H1 (cell line): ENCODE data around the gene ZPBP. TPM values are rescaled to one million over a fixed set of nuclear protein-coding genes. Genes with fewer than 3 reads are reported as not detected.

ENCODE experiments used
- CTCF ChIA-PET: fragments of 300-600 bp; sonication (Branson Sonifier 250); formaldehyde crosslinking; loops from one replicate; lab custom pipeline; 2021; ENCODE audit not compliant: partially characterized antibody; lab: Charles Lee
- POLR2A ChIA-PET: fragments of 300-600 bp; sonication (Branson Sonifier 250); formaldehyde crosslinking; loops from one replicate; lab custom pipeline; 2021; ENCODE audit warnings: inconsistent platforms; ENCODE audit not compliant: partially characterized antibody; lab: Charles Lee
- DNase-seq, 2 experiments: peaks; one replicate each; pipeline versions ENCODE4 v3.0.0 to v3.0.0-alpha.2; 2010 to 2022; ENCODE audit warnings: low spot score in 2 of 2, low read depth in 1 of 2, mixed read lengths in 1 of 2
- FAIRE-seq: peaks from 2 replicates; lab custom pipeline; 2011; peaks lifted over from hg19 to GRCh38; lab: Jason Lieb, UNC
- H2AFZ ChIP-seq: 2 replicates; pipeline ENCODE4 v1.8.1; 2012; ENCODE audit warnings: low read length, inconsistent platforms
- H2AK5ac ChIP-seq: 2 replicates; pipeline ENCODE4 v1.6.1; 2013; ENCODE audit warnings: low read depth, low read length
- H2BK120ac ChIP-seq: replicated peaks from 2 replicates; pipeline ENCODE3; 2013; ENCODE audit warnings: low read depth, low read length, inconsistent platforms
- H2BK12ac ChIP-seq: 2 replicates; pipeline ENCODE4 v1.6.1; 2013; ENCODE audit warnings: low read depth, low read length
- H2BK15ac ChIP-seq: 2 replicates; pipeline ENCODE4 v1.6.1; 2013; ENCODE audit warnings: low read length
- H2BK20ac ChIP-seq: 2 replicates; pipeline ENCODE4 v1.6.1; 2013; ENCODE audit warnings: low read length
- H2BK5ac ChIP-seq: 2 replicates; pipeline ENCODE4 v1.6.1; 2013; ENCODE audit warnings: low read depth, low read length
- H3K14ac ChIP-seq: 2 replicates; pipeline ENCODE4 v1.6.1; 2013; ENCODE audit warnings: inconsistent platforms; ENCODE audit not compliant: insufficient read length
- H3K18ac ChIP-seq: 2 replicates; pipeline ENCODE4 v1.6.1; 2013; ENCODE audit warnings: low read length; ENCODE audit errors: extremely low read depth
- H3K23ac ChIP-seq: 2 replicates; pipeline ENCODE4 v1.6.1; 2013; ENCODE audit warnings: inconsistent platforms; ENCODE audit not compliant: insufficient read length
- H3K23me2 ChIP-seq: 2 replicates; pipeline ENCODE4 v1.6.1; 2013; ENCODE audit warnings: low read depth, low read length
- H3K27ac ChIP-seq: 2 replicates; pipeline ENCODE4 v1.6.1; 2011; ENCODE audit warnings: low read depth, low read length, inconsistent platforms
- H3K27me3 ChIP-seq, 4 experiments: replicated peaks in 1 of 4; 1 replicate in 1 of 4; 2 replicates in 3 of 4; pipeline versions ENCODE4 v1.6.1 to v1.8.1; 2011 to 2013; ENCODE audit warnings: low read length in 3 of 4, mild to moderate bottlenecking in 3 of 4, inconsistent platforms in 2 of 4, mixed read lengths in 2 of 4, moderate library complexity in 1 of 4; ENCODE audit not compliant: control insufficient read depth in 3 of 4, insufficient read depth in 3 of 4; ENCODE audit errors: extremely low read depth in 1 of 4
- H3K36me3 ChIP-seq, 4 experiments: 2 replicates each; pipeline versions ENCODE4 v1.6.1 to v1.8.1; 2011 to 2013; ENCODE audit warnings: mild to moderate bottlenecking in 4 of 4, low read length in 3 of 4, moderate library complexity in 2 of 4, control low read depth in 1 of 4, inconsistent platforms in 1 of 4; ENCODE audit not compliant: insufficient read depth in 4 of 4, control insufficient read depth in 2 of 4
- H3K4ac ChIP-seq: replicated peaks from 2 replicates; pipeline ENCODE3; 2013; ENCODE audit warnings: low read length, low read depth, mixed read lengths, inconsistent platforms; ENCODE audit not compliant: insufficient read length
- H3K4me1 ChIP-seq, 4 experiments: replicated peaks in 1 of 4; 1 replicate in 1 of 4; 2 replicates in 3 of 4; pipeline versions ENCODE4 v1.6.1 to v1.8.1; 2011 to 2013; ENCODE audit warnings: low read length in 3 of 4, inconsistent platforms in 2 of 4, mixed read lengths in 1 of 4; ENCODE audit not compliant: insufficient read depth in 4 of 4, control insufficient read depth in 3 of 4
- H3K4me2 ChIP-seq, 2 experiments: 2 replicates each; pipeline versions ENCODE4 v1.6.1 to v1.8.1; 2011 to 2013; ENCODE audit warnings: low read depth in 2 of 2, low read length in 2 of 2, control low read depth in 1 of 2, inconsistent platforms in 1 of 2, mild to moderate bottlenecking in 1 of 2; ENCODE audit not compliant: insufficient read depth in 1 of 2
- H3K4me3 ChIP-seq, 4 experiments: fragments of 200-600, 300-600 bp in 1 of 4; sonication (generic), shearing (Covaris generic), sonication (Bioruptor Twin) in 1 of 4; 2 replicates each; pipeline versions ENCODE4 v1.5.1 to v1.8.1; 2011 to 2016; ENCODE audit warnings: low read length in 4 of 4, low read depth in 3 of 4, control low read depth in 2 of 4, inconsistent platforms in 2 of 4, mild to moderate bottlenecking in 2 of 4, mixed read lengths in 1 of 4, moderate library complexity in 1 of 4; ENCODE audit not compliant: insufficient read depth in 2 of 4; ENCODE audit errors: extremely low read depth in 1 of 4
- H3K56ac ChIP-seq: replicated peaks from 2 replicates; pipeline ENCODE3; 2013; ENCODE audit warnings: low read depth, mild to moderate bottlenecking, mixed read lengths, low read length, inconsistent platforms; ENCODE audit not compliant: insufficient read length
- H3K79me1 ChIP-seq: 2 replicates; pipeline ENCODE4 v1.6.1; 2013; ENCODE audit warnings: low read depth, low read length, control low read depth
- H3K79me2 ChIP-seq, 2 experiments: 2 replicates each; pipeline versions ENCODE4 v1.6.1 to v1.8.1; 2012 to 2013; ENCODE audit warnings: low read length in 2 of 2, mild to moderate bottlenecking in 2 of 2, inconsistent platforms in 1 of 2; ENCODE audit not compliant: insufficient read depth in 2 of 2, control insufficient read depth in 1 of 2
- H3K9ac ChIP-seq, 4 experiments: replicated peaks in 1 of 4; 1 replicate in 1 of 4; 2 replicates in 3 of 4; pipeline versions ENCODE4 v1.6.1 to v1.8.1; 2011 to 2013; ENCODE audit warnings: low read depth in 3 of 4, low read length in 3 of 4, control low read depth in 2 of 4, mild to moderate bottlenecking in 2 of 4, moderate library complexity in 2 of 4, inconsistent platforms in 1 of 4; ENCODE audit errors: extremely low read depth in 1 of 4
- H3K9me3 ChIP-seq, 2 experiments: 2 replicates each; pipeline versions ENCODE4 v1.6.1 to v1.8.1; 2012 to 2013; ENCODE audit warnings: mild to moderate bottlenecking in 2 of 2, moderate library complexity in 2 of 2, control low read depth in 1 of 2, inconsistent platforms in 1 of 2, low read depth in 1 of 2, low read length in 1 of 2, mixed read lengths in 1 of 2; ENCODE audit not compliant: insufficient read depth in 2 of 2
- H4K20me1 ChIP-seq, 2 experiments: replicated peaks in 1 of 2; 2 replicates each; pipeline versions ENCODE3 to v1.8.1; 2011 to 2013; ENCODE audit warnings: inconsistent platforms in 2 of 2, low read length in 2 of 2, mild to moderate bottlenecking in 1 of 2; ENCODE audit not compliant: insufficient read depth in 2 of 2, control insufficient read depth in 1 of 2
- H4K5ac ChIP-seq: 2 replicates; pipeline ENCODE4 v1.6.1; 2013; ENCODE audit warnings: low read length, low read depth, mixed read lengths, inconsistent platforms; ENCODE audit not compliant: insufficient read length
- H4K8ac ChIP-seq: 2 replicates; pipeline ENCODE4 v1.8.0; 2013; ENCODE audit warnings: mild to moderate bottlenecking, moderate library complexity, low read length, inconsistent platforms; ENCODE audit not compliant: insufficient read depth; ENCODE audit errors: extremely low read depth
- H4K91ac ChIP-seq: replicated peaks from 2 replicates; pipeline ENCODE3; 2013; ENCODE audit warnings: low read length, mixed read lengths, inconsistent platforms; ENCODE audit not compliant: insufficient read length
- CEBPB ChIP-seq: IDR thresholded peaks from 2 replicates; pipeline ENCODE4 v1.6.1; 2012; ENCODE audit warnings: low read depth, low read length
- CREB1 ChIP-seq: IDR thresholded peaks from 2 replicates; pipeline ENCODE4 v1.6.1; 2012; ENCODE audit warnings: inconsistent platforms
- CTCF ChIP-seq, 3 experiments: IDR thresholded peaks; 1 replicate in 2 of 3; 2 replicates in 1 of 3; pipeline versions ENCODE4 v1.5.1 to v1.6.1; 2011; ENCODE audit warnings: low read length in 3 of 3, mild to moderate bottlenecking in 3 of 3, inconsistent platforms in 2 of 3, low read depth in 1 of 3, moderate library complexity in 1 of 3; ENCODE audit not compliant: insufficient read depth in 1 of 3; ENCODE audit errors: control extremely low read depth in 1 of 3
- NRF1 ChIP-seq: IDR thresholded peaks from 2 replicates; pipeline ENCODE4 v1.6.1; 2011; ENCODE audit warnings: mild to moderate bottlenecking, low read depth, low read length, improper control_type of control experiment
- PHF8 ChIP-seq: fragments of 200-600 bp; sonication (generic); conservative IDR thresholded peaks from 2 replicates; pipeline ENCODE4 v1.7.1; 2012; ENCODE audit warnings: low read depth, mild to moderate bottlenecking, inconsistent platforms, low read length, moderate library complexity
- RAD21 ChIP-seq, 2 experiments: IDR thresholded peaks in 1 of 2; conservative IDR thresholded peaks in 1 of 2; 2 replicates each; pipeline ENCODE4 v1.6.1; 2011; ENCODE audit warnings: low read depth in 2 of 2, low read length in 2 of 2, improper control_type of control experiment in 1 of 2, inconsistent platforms in 1 of 2, mild to moderate bottlenecking in 1 of 2, moderate library complexity in 1 of 2
- SIX5 ChIP-seq: IDR thresholded peaks from 2 replicates; pipeline ENCODE4 v1.6.1; 2011; ENCODE audit warnings: mild to moderate bottlenecking, low read depth, low read length
- TAF1 ChIP-seq: IDR thresholded peaks from 2 replicates; pipeline ENCODE4 v1.6.1; 2011; ENCODE audit warnings: mild to moderate bottlenecking, low read depth, low read length
- WGBS, 2 experiments: shearing (Covaris generic) in 1 of 2; methylation state at CpG; one replicate each; pipeline versions ENCODE4 v1.1.6 to v1.1.7; 2013 to 2015; ENCODE audit warnings: low lambda C conversion rate in 2 of 2, mixed read lengths in 2 of 2, inconsistent platforms in 1 of 2, low coverage in 1 of 2, missing lambda C conversion rate in 1 of 2; ENCODE audit not compliant: insufficient replicate concordance in 2 of 2, insufficient coverage in 1 of 2, insufficient read length in 1 of 2; ENCODE audit errors: extremely low coverage in 1 of 2, missing lambda C conversion rate in 1 of 2; 5-methylcytosine and 5-hydroxymethylcytosine counted together
- polyA plus RNA-seq, 7 experiments: library from polyadenylated mRNA; depleted of rRNA in 3 of 7; stranded (reverse) in 5 of 7; unstranded in 2 of 7; fragments of >200 nt in 5 of 7; fragments of 200-250 nt in 2 of 7; gene quantifications; 1 replicate in 5 of 7; 2 replicates in 1 of 7; 4 replicates in 1 of 7; pipeline versions ENCODE4 v1.2.1 to v1.2.3, GENCODE V29; 2011 to 2013; ENCODE audit warnings: missing spikeins in 2 of 7, mixed read lengths in 2 of 7
- total RNA-seq: library from RNA; stranded (reverse); fragmentation: NEBNext Ultra II Directional; extraction: Animal tissue kit (Norgen Biotek cat#: 25700); gene quantifications from 2 replicates; pipeline ENCODE4 v1.2.1, GENCODE V29; 2021

The ZPBP gene
- total and polyA plus RNA-seq, 2 of the 8 experiments (the other 6 are each of a cell fraction or from before 2014, with no cell fraction given): not detected

- 81% methylated on average over 2 of the region's 2 CpGs; no CpG with 5 or more reads in 1 of the 2 experiments for WGBS, 2 experiments
- Histone ChIP-seq H2AK5ac (no peak overlapping the region), H2BK12ac (0 out of 2 replicates have a peak overlapping the region, but pooled peaks have one; percentile 75), H3K4me3 (no peak overlapping the region), H3K27me3 (no peaks in the 10 kb centered on the region), H3K4me1 (peaks cover 3 to 15% (median 7%) of the 10 kb centered on the region in 4 experiments; a peak in 4 of 7 replicates), H2BK15ac (no peak overlapping the region), H4K5ac (no peak overlapping the region), H2BK5ac (0 out of 2 replicates have a peak overlapping the region, but pooled peaks have one; percentile 16), H3K9ac (no peak overlapping the region), H3K9me3 (peaks cover 27 to 46% of the 10 kb centered on the region in 2 experiments), H2AFZ (0 out of 2 replicates have a peak overlapping the region, but pooled peaks have one; percentile 77), H2BK120ac (peak overlapping the region; percentile 5), H3K4ac (no peak overlapping the region), H4K20me1 (no peaks in the 10 kb centered on the region), H3K27ac (no peak overlapping the region), H4K91ac (no peak overlapping the region), H3K79me2 (no peaks in the 10 kb centered on the region), H3K79me1 (no peaks in the 10 kb centered on the region), H3K14ac (no peak overlapping the region), H2BK20ac (no peak overlapping the region), H3K23me2 (no peaks in the 10 kb centered on the region), H3K4me2 (peak overlapping the region in 1 of 2 experiments; percentile 53; a peak in 3 of 4 replicates), H3K23ac (no peak overlapping the region), H3K18ac (peak overlapping the region; percentile 83), H4K8ac (no peak overlapping the region), H3K36me3 (peaks cover 0 to 14% (median 3%) of the 10 kb centered on the region in 4 experiments; a peak in 2 of 8 replicates), H3K56ac (no peak overlapping the region)
- FAIRE-seq (no peak), DNase-seq (no peak)
- ChIA-PET POLR2A (interaction anchor here (2.2 kb wide), 1 partner anchor 9 kb away, joined by 4 read pairs; no protein-coding TSS in a partner anchor), CTCF (interaction anchor here (0.6 to 1.6 kb wide), 8 partner anchors 10 to 1795 kb away, joined by 3 read pairs; no protein-coding TSS in a partner anchor)
- TF ChIP-seq CREB1: no peak
- TF ChIP-seq CTCF (IDR thresholded peaks at IDR 0.05; ENCODE audit: control extremely low read depth in 1 of 3, insufficient read depth in 1 of 3, low read depth in 1 of 3, low read length in 3 of 3): peak in 2 of 3 experiments; percentile 14 to 35; a peak in 2 of 4 replicates
- no peak for TF ChIP-seq CEBPB
- peak in 1 of 2 experiments; percentile 25; a peak in 1 of 4 replicates for TF ChIP-seq RAD21 (IDR thresholded peaks at IDR 0.05 in 1 of 2, conservative IDR thresholded peaks at IDR 0.05 in 1 of 2; ENCODE audit: low read depth in 2 of 2, low read length in 2 of 2)
- TF ChIP-seq TAF1: no peak
- TF ChIP-seq SIX5: no peak
- no peak for TF ChIP-seq NRF1
- no peak for TF ChIP-seq PHF8
Measured at GRCh38 chr7:50068026-50068425, 25.0 kb downstream of the ZPBP start.
